ENCODE data around the gene SDHC. TPM values are rescaled to one million over a fixed set of nuclear protein-coding genes. Genes with fewer than 3 reads are reported as not detected.
"Not testable (repeated sequence)": the region's sequence is repeated elsewhere in the genome, so short reads cannot be mapped to it uniquely, and the experiment has no call there.

Gene SDHC
- total RNA-seq, 1 experiment from 2014 or later = 386 TPM

- in situ Hi-C loops (cut with HindIII; ENCODE audit: low sequenced_read_pairs) = no loop called here
- no peak for DNase-seq (ENCODE audit: low spot score)
Observed at GRCh38 chr1:161374373-161374772, 60.2 kb downstream of the SDHC start.

DNA sequence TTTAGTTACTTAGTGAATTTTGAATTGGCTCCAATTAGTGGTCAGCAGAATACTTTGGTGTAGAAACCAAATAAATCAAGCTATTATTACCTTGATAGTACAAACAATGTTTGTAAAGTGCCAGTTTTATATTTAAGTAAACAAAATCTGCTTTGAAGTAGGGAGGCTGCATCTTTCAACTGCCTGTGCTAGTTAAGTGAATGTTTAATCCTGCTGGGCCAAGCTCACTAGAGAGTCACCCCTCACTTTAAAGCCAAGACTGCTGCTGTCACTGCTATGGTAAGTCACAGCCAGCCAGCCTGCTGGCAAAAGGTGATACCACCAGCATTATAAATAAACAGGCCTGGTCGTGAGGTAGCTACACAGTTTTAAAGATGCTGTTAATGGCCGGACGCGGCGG, 63.8 kb downstream of the SDHC start:
- DNase-seq (ENCODE audit: low spot score) = no peak
- in situ Hi-C loops (cut with HindIII; ENCODE audit: low sequenced_read_pairs) = loop anchor here (25.0 kb wide), 1 partner anchor 166 kb away; the partner anchor contains the start of genes APOA2, FCER1G and NDUFS2

DNA sequence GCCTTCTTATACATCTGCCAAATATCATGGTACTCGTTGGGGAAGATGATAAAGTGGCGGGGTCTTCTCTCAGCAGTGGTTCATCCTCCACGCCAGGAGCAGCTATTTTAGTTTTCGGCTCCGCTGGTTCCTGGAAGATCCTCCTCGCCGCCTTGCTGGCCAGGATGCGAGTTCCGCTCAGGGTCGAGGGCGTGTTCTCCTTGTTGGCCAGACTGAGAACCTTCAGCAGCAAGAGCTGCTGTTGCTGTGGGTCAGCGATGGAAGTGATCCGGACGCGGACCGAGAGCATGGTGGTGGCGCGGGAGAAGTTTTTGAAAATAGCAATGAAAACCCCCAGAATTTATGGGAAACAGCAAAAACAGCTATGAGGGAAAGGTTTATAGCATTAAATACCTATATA, 64.9 kb downstream of the SDHC start:
- peak; percentile 55 for DNase-seq (ENCODE audit: low spot score)
- in situ Hi-C loops (cut with HindIII; ENCODE audit: low sequenced_read_pairs) = loop anchor here (25.0 kb wide), 1 partner anchor 167 kb away; the partner anchor contains the start of genes APOA2, FCER1G and NDUFS2

GRCh38 chr1:161381707-161382106, 67.5 kb downstream of the SDHC start:
- DNase-seq (ENCODE audit: low spot score) = no peak
- in situ Hi-C loops (cut with HindIII; ENCODE audit: low sequenced_read_pairs) = loop anchor here (25.0 kb wide), 1 partner anchor 169 kb away; the partner anchor contains the start of genes APOA2, FCER1G and NDUFS2

- in situ Hi-C loops (cut with HindIII; ENCODE audit: low sequenced_read_pairs) = loop anchor here (25.0 kb wide), 1 partner anchor 170 kb away; the partner anchor contains the start of genes APOA2, FCER1G and NDUFS2
- DNase-seq (ENCODE audit: low spot score) = peak; percentile 76
Observed at GRCh38 chr1:161382214-161383019, 68.2 kb downstream of the SDHC start.

DNA sequence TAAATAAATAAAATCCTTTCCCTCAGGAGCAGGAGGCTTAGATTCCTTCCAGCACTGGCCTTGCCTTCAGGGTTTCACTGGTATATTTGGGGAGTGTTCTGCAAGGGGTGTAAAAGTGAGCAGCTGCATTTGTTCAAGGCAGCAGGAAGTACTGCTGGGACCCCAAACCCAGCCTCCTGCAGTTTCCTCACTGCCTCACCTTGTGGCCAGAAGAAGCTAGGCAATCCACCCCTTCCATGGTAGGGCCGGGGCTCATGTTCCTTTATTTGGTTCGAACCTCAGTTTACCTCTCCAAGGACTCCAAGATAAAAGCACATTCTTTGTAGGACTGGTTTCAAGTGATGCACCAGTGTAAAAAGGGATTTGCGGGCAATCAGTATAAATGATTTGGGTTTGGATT, 74.5 kb downstream of the SDHC start:
- in situ Hi-C loops (cut with HindIII; ENCODE audit: low sequenced_read_pairs) = loop anchor here (25.0 kb wide), 1 partner anchor 176 kb away; the partner anchor contains the start of genes APOA2, FCER1G and NDUFS2

DNA sequence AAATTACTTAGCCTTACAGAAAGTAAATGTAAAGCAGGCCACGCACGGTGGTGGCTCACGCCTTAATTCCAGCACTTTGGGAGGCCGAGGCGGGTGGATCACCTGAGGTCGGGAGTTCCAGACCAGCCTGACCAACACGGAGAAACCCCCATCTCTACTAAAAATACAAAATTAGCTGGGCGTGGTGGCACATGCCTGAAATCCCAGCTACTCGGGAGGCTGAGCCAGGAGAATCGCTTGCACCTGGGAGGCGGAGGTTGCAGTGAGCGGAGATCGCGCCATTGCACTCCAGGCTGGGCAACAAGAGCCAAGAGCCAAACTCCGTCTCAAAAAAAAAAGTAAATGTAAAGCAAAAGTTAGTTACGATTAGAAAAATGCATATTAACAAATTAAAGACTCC, 75.0 kb downstream of the SDHC start:
- not testable (repeated sequence) for DNase-seq (ENCODE audit: low spot score)
- in situ Hi-C loops (cut with HindIII; ENCODE audit: low sequenced_read_pairs) = loop anchor here (25.0 kb wide), 1 partner anchor 177 kb away; the partner anchor contains the start of genes APOA2, FCER1G and NDUFS2

More for the DNA sequence above, 74.5 kb downstream of the SDHC start:
- DNase-seq (ENCODE audit: low spot score) = no peak

DNA sequence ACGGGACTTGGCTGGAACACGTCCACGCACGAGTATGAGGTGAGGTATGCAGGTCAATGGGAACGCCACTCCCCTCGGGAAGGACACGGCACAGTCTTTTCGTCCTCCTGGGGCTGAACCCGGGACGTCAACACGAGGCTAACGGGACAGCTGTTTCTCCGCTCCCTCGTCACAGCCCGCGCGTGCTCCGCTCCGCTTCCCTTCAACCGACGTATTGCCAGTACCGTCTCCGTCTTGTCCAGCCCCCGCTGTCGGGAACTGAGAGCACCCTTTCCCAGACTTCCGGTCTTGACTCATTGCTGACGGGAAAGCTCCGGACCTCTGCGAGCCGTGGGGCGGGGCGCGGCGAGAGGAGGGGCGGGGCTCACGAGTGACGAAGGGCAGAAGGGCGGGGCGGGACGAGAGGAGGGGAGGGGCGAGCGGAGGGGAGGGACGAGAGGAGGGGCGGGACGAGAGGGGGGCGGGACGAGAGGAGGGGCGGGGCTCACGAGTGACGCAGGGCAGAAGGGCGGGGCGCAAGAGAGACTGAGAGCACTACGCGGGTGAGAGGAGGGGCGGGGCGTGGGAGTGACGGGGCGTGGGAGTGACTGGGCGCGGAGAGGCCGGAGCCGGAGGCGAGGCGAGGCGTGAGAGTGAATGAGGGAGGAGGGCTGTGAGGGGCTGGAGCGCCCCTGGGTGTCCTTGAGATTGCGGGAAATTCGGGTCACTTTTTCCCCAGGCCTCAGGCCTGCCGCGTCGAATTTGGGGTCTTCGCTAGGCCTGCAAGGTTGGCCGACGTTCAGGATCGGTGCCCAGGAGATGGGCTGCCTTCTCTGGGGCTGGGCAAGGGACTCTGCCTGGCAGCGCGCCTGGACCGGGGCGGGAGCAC, 75.7 kb downstream of the SDHC start:
- in situ Hi-C loops (cut with HindIII; ENCODE audit: low sequenced_read_pairs) = loop anchor here (25.0 kb wide), 1 partner anchor 178 kb away; the partner anchor contains the start of genes APOA2, FCER1G and NDUFS2
- peak; percentile 98 for DNase-seq (ENCODE audit: low spot score)

- no peak for DNase-seq (ENCODE audit: low spot score)
- in situ Hi-C loops (cut with HindIII; ENCODE audit: low sequenced_read_pairs) = loop anchor here (25.0 kb wide), 1 partner anchor 178 kb away; the partner anchor contains the start of genes APOA2, FCER1G and NDUFS2
Observed at GRCh38 chr1:161390559-161390858, 76.3 kb downstream of the SDHC start.

- in situ Hi-C loops (cut with HindIII; ENCODE audit: low sequenced_read_pairs) = loop anchor here (25.0 kb wide), 1 partner anchor 179 kb away; the partner anchor contains the start of genes APOA2, FCER1G and NDUFS2
- not testable (repeated sequence) for DNase-seq (ENCODE audit: low spot score)
Observed at GRCh38 chr1:161391136-161391535, 77.0 kb downstream of the SDHC start.

GRCh38 chr1:161391611-161392010, 77.4 kb downstream of the SDHC start:
- in situ Hi-C loops (cut with HindIII; ENCODE audit: low sequenced_read_pairs) = loop anchor here (25.0 kb wide), 1 partner anchor 179 kb away; the partner anchor contains the start of genes APOA2, FCER1G and NDUFS2
- no peak for DNase-seq (ENCODE audit: low spot score)

DNA sequence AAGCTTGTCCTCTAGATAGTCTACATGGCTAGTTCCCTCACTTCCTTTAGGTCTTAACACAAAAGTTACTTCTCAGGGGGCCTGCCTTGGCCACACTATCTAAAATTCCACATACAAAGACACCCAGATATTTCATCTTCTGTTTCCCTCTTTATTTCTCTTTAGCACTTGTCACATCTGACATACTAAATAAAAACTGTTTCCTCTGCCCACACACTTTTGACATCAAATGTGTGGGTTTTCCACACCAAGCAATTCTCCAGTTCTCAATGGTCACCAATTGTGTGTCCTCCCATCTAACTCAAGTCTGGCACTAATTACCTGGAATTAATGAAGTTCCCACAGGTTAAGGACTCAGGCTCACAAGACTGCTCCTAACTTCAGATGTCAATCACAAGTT, 79.0 kb downstream of the SDHC start:
- in situ Hi-C loops (cut with HindIII; ENCODE audit: low sequenced_read_pairs) = loop anchor here (25.0 kb wide), 1 partner anchor 181 kb away; the partner anchor contains the start of genes APOA2, FCER1G and NDUFS2

GRCh38 chr1:161397038-161397437, 82.9 kb downstream of the SDHC start:
- not testable (repeated sequence) for DNase-seq (ENCODE audit: low spot score)
- in situ Hi-C loops (cut with HindIII; ENCODE audit: low sequenced_read_pairs) = loop anchor here (25.0 kb wide), 1 partner anchor 185 kb away; the partner anchor contains the start of genes APOA2, FCER1G and NDUFS2

More for the DNA sequence above, 79.0 kb downstream of the SDHC start:
- no peak for DNase-seq (ENCODE audit: low spot score)

DNA sequence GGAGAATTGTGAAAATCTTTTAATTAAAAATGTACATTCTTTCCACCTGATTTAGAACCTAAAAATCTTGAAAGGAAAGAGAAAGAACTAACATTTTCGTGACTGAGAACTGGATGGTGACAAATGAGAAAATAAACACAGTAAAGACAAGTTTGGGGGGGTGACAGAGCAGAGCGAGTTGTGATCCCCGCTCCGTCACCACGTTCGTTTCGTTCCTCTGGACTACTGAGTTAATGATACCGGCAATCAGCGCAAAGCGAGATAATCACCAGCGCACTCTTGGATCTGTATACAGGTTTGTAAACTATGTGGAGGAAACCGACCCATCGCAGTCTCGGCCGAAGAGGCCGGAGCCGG, 84.7 kb downstream of the SDHC start:
- in situ Hi-C loops (cut with HindIII; ENCODE audit: low sequenced_read_pairs) = loop anchor here (25.0 kb wide), 1 partner anchor 187 kb away; the partner anchor contains the start of genes APOA2, FCER1G and NDUFS2

DNA sequence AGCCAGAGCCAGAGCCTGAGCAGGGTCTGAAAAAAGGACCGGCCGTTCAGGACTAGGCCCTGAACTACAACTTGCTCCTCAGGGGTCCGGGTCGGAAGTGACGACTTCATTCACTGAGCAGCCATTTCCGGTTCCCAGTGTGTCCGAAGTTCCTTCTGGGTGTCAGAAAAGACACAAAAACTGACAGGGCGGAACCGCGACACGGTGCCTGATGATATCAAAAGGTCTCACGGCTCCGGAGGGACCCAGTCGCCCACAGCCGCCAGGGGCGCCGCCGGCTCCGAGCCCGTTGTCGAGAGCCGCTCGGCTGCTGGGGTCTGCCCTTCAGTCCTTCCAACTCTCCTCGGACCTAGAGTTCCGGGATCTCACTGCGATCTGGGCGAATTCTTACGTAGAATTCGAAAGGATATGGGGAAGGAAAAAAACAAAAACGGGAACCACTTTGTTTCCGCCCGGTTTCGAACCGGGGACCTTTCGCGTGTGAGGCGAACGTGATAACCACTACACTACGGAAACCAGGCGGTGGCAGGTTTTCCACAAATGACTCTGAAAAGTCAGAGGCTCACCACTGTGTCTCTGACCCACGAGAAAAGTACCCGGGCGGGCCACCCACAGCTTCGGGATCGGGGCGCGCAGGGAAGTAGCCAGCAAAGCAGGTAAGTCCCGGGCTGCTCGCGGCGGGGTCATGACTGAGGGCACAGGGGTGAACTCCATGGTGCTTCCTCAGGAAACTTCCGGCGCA, 85.2 kb downstream of the SDHC start:
- in situ Hi-C loops (cut with HindIII; ENCODE audit: low sequenced_read_pairs) = loop anchor here (25.0 kb wide), 1 partner anchor 187 kb away; the partner anchor contains the start of genes APOA2, FCER1G and NDUFS2
- DNase-seq (ENCODE audit: low spot score) = peak; percentile 95

More for the DNA sequence above, 84.7 kb downstream of the SDHC start:
- no peak for DNase-seq (ENCODE audit: low spot score)

- in situ Hi-C loops (cut with HindIII; ENCODE audit: low sequenced_read_pairs) = no loop called here
- DNase-seq (ENCODE audit: low spot score) = no peak
Observed at GRCh38 chr1:161402446-161402845, 88.3 kb downstream of the SDHC start.

- DNase-seq (ENCODE audit: low spot score) = no peak
- in situ Hi-C loops (cut with HindIII; ENCODE audit: low sequenced_read_pairs) = no loop called here
Observed at GRCh38 chr1:161404051-161404597, 89.9 kb downstream of the SDHC start.

DNA sequence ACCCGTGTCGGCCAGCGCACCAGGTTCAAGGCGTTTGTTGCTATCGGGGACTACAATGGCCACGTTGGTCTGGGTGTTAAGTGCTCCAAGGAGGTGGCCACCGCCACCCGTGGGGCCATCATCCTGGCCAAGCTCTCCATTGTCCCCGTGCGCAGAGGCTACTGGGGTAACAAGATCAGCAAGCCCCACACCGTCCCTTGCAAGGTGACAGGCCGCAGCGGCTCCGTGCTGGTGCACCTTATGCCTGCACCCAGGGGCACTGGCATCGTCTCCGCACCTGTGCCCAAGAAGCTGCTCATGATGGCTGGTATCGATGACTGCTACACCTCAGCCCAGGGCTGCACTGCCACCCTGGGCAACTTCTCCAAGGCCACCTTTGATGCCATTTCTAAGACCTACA, 92.4 kb downstream of the SDHC start:
- in situ Hi-C loops (cut with HindIII; ENCODE audit: low sequenced_read_pairs); DNase-seq (ENCODE audit: low spot score): not testable (repeated sequence)
